ENCODE measurements around the gene ABHD16A. TPM values are rescaled to one million over a fixed set of nuclear protein-coding genes. Genes with fewer than 3 reads are reported as not detected.

The ABHD16A gene
- total and polyA plus RNA-seq, 2 of the 13 experiments (the other 11 are each of a cell fraction or from before 2014, with no cell fraction given), result 43.5 to 45.4 TPM

DNA sequence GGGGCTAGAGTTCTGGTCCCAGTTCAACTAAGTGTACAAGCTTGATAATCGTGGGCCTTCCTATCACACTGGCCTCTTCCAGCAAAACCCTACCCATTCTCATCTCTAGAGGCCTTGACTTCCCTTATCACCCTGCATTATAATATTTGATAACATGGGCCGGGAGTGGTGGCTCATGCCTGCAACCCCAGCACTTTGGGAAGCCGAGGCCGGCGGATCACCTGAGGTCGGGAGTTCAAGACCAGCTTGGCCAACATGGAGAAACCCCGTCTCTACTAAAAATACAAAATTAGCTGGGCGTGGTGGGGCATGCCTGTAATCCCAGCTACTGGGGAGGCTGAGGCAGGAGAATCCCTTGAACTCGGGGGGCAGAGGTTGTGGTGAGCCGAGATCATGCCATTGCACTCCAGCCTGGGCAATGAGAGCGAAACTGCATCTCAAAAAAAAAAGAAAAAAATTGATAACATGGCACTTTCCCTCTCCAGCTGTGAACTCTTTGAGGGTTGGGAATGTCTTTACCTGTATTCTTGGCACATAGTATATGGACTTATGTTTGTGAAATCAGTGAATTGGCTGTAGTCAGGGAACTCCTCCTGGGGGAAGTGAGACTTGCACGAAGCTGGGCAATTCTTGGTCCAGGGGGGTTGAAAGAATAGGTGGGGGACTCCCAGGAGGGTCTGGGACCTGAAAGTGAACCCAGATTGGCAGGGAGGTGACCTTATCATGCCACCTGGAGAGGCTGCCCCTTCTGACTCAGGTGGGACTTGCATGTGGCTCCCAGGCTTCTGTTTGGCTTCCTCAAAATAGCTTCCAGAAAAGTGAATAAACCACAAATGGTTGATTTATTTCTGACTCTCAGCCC, 41.6 kb downstream of the ABHD16A start (continued):
- TF ChIP-seq, protein P1, sequence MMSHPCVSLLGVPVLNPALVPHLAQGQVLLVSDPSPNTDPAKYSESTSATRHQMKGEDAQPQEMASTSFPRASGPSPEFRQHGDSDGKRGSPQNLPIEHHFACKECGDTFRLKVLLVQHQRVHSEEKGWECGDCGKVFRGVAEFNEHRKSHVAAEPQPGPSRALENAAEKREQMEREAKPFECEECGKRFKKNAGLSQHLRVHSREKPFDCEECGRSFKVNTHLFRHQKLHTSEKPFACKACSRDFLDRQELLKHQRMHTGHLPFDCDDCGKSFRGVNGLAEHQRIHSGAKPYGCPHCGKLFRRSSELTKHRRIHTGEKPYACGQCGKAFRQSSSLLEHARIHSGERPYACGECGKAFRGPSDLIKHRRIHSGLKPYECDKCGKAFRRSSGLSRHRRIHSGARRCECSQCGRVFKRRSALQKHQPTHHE (CRISPR knock-in tag; IDR thresholded peaks at IDR 0.05; ENCODE audit: borderline replicate concordance), result 0 out of 2 replicates have a peak, but pooled peaks have one; percentile 31
- TF ChIP-seq SSRP1 (CRISPR knock-in tag; IDR thresholded peaks at IDR 0.05), result peak; percentile 48
- no peak for TF ChIP-seq ZNF180 (CRISPR knock-in tag; IDR thresholded peaks at IDR 0.05; ENCODE audit: borderline replicate concordance, low read depth)
- TF ChIP-seq ZNF160 (CRISPR knock-in tag; IDR thresholded peaks at IDR 0.05), result 0 out of 2 replicates have a peak, but pooled peaks have one; percentile 24

DNA sequence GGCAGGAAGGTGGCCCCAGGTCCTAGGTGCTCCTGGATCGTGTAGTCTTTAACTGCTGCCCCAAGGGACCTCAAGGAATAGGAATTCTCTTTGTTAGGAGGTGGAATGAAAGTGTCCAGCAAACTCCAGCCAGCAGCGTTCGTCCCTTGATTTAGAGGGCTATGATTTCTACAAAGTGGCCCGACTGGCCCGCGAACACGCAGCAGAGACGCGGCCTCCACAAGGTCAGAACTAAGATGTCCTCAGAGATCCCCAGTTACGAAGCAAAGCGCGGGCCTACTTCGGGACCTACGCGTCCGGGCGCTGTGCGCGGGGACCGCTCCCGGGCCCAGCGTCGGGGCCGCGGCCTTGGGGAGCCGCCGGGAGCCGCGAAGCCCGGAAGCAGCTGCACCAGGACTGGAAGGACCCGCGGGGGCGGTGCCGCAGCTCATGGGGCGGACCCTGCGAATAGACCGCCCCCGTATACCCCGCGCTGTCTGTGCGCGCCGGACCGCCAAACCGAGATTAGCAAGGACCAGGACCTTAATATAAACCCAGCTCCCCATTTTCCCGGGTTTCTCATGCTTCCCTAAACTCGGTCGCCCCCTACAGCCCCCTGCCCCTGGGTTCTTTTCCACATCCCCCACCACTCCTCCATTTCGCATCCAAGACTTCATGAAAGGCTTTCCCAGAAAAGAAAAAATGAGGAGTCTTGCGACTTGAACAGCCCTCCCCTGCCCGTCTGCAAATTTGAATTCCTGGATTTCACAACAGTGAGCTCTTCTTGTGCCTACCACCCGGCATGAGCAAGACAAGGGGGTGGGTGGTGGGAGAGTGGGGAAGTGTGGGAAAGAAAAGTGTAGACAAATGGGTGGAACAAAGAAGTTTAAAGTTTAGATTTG, 42.5 kb downstream of the ABHD16A start, which contains the start of gene C6orf47:
C6orf47 (minus strand) TSS at position 398 of the 881 bp plus-strand sequence. CDS start 831 bp downstream, outside the sequence.
- WGBS (ENCODE audit: low lambda C conversion rate), result 5% methylated on average over 23 of the region's 52 CpGs
- in situ Hi-C loops (cut with HindIII; ENCODE audit: extremely low pct_ligation_motif_present, low pct_unique_long_range_greater_than_20kb) (no loop called here), intact Hi-C loops (cut with micrococcal nuclease; ENCODE audit: unreplicated experiment) (loop anchor here (1.0 kb wide), 1 partner anchor 8 kb away; the partner anchor contains the start of gene BAG6)
- H3K4me2 ChIP-seq (ENCODE audit: low read depth, low read length), result peak within 1 kb of the TSS; percentile 100
- BruUV-seq (replicated peaks), result no TSS peak
- peaks cover 86% of the 10 kb centered on the region for H3K4me1 ChIP-seq (ENCODE audit: insufficient read depth, low read length)
- no peaks in the 10 kb centered on the region for H3K9me3 ChIP-seq (ENCODE audit: low read length)
- peaks cover 70% of the 10 kb centered on the region for H3K79me2 ChIP-seq (ENCODE audit: insufficient read depth, low read length)
- no peak within 1 kb of the TSS for H2AFZ ChIP-seq (ENCODE audit: low read length)
- CTCF ChIA-PET (ENCODE audit: low intra/inter-chr PET ratio, low total read pairs), result no interaction called here
- ATAC-seq, result peak; percentile 66
- H3K36me3 ChIP-seq (replicated peaks in 1 of 2; ENCODE audit: control insufficient read depth in 1 of 2, insufficient read depth in 2 of 2, low read length in 2 of 2), result peaks cover 10 to 20% of the 10 kb centered on the region in 2 experiments
- H4K20me1 ChIP-seq (ENCODE audit: insufficient read depth, low read length), result peaks cover 19% of the 10 kb centered on the region; the same call in 1 of the 2 replicates
- DNase-seq (ENCODE audit: low spot score), result peak; percentile 79
- no peaks in the 10 kb centered on the region; a peak in 1 of 5 replicates for H3K27me3 ChIP-seq (ENCODE audit: control insufficient read depth in 1 of 2, insufficient read depth in 2 of 2, low read length in 2 of 2)
- peak within 1 kb of the TSS; percentile 56 to 78 (median 68) for H3K4me3 ChIP-seq (replicated peaks in 1 of 3; ENCODE audit: insufficient read depth in 1 of 3, low read depth in 2 of 3, low read length in 3 of 3)
- H3K27ac ChIP-seq (ENCODE audit: extremely low read length, insufficient read depth, low read length), result peak within 1 kb of the TSS; percentile 73
- POLR2A ChIA-PET, result interaction anchor here (0.6 to 7.4 kb wide), 29 partner anchors 7 to 530 kb away, joined by 3 to 438 read pairs (median 5); partner anchors contain the start of genes ABHD16A, AIF1, APOM and BAG6
- peak; percentile 59 for FAIRE-seq
- H3K9ac ChIP-seq (ENCODE audit: insufficient read depth, low read depth, low read length), result peak within 1 kb of the TSS; percentile 72
- TF ChIP-seq PHF21A (CRISPR knock-in tag; IDR thresholded peaks at IDR 0.05), result peak; percentile 76
- TF ChIP-seq ZNF282 (IDR thresholded peaks at IDR 0.05; ENCODE audit: partially characterized antibody), result no peak
- TF ChIP-seq, protein P2, sequence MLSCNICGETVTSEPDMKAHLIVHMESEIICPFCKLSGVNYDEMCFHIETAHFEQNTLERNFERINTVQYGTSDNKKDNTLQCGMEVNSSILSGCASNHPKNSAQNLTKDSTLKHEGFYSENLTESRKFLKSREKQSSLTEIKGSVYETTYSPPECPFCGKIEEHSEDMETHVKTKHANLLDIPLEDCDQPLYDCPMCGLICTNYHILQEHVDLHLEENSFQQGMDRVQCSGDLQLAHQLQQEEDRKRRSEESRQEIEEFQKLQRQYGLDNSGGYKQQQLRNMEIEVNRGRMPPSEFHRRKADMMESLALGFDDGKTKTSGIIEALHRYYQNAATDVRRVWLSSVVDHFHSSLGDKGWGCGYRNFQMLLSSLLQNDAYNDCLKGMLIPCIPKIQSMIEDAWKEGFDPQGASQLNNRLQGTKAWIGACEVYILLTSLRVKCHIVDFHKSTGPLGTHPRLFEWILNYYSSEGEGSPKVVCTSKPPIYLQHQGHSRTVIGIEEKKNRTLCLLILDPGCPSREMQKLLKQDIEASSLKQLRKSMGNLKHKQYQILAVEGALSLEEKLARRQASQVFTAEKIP (CRISPR knock-in tag; IDR thresholded peaks at IDR 0.05; ENCODE audit: borderline replicate concordance), result no peak
- TF ChIP-seq CBX5 (CRISPR knock-in tag; IDR thresholded peaks at IDR 0.05; ENCODE audit: borderline replicate concordance), result no peak; the same call in 1 of the 2 replicates
- no peak for TF ChIP-seq RFX1 (IDR thresholded peaks at IDR 0.05)
- TF ChIP-seq LCORL (IDR thresholded peaks at IDR 0.05), result no peak
- TF ChIP-seq LCORL (CRISPR knock-in tag; IDR thresholded peaks at IDR 0.05), result peak; percentile 75
- TF ChIP-seq ZNF33B (CRISPR knock-in tag; IDR thresholded peaks at IDR 0.05), result no peak; the same call in 1 of the 2 replicates
- TF ChIP-seq, protein P3, sequence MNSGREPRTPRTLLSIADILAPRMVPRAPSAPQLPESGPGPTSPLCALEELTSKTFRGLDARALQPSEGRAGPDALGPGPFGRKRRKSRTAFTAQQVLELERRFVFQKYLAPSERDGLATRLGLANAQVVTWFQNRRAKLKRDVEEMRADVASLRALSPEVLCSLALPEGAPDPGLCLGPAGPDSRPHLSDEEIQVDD (CRISPR knock-in tag; IDR thresholded peaks at IDR 0.05; ENCODE audit: borderline replicate concordance), result no peak
- 0 out of 2 replicates have a peak, but pooled peaks have one; percentile 30 for TF ChIP-seq NFYB (CRISPR knock-in tag; IDR thresholded peaks at IDR 0.05)
- no peak; the same call in 1 of the 2 replicates for TF ChIP-seq NCOA2 (CRISPR knock-in tag; IDR thresholded peaks at IDR 0.05)
- no peak for TF ChIP-seq MIER3 (CRISPR knock-in tag; IDR thresholded peaks at IDR 0.05; ENCODE audit: borderline replicate concordance)
- peak; percentile 85; the same call in 1 of the 2 replicates for TF ChIP-seq ZNF451 (CRISPR knock-in tag; IDR thresholded peaks at IDR 0.05)
- TF ChIP-seq ZNF564 (CRISPR knock-in tag; IDR thresholded peaks at IDR 0.05), result peak; percentile 90
